ENCODE measurements around the gene ACTC1. TPM values are rescaled to one million over a fixed set of nuclear protein-coding genes. Genes with fewer than 3 reads are reported as not detected.

Gene ACTC1
- total RNA-seq, 1 donor from 2014 or later: 2.4 TPM

DNA sequence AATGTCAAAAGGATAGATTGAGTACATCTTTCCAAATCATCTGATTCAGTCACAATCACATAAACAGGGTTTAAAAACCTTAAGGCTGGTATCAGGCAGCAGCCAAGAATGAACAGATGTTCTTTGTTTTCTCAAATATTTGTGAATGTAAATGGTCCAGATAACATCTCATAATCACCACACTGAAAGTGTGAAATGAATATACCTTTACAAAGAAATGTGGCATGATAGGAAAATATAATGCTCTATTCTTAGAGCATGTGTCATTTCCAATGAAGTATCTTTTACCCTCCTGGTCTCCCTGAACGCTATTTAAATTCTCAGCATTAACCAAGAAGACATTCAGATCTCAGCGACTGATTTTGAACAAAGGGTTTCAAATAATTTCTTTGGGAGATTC is 8.8 kb upstream of the ACTC1 start:
- TF ChIP-seq, protein P1, sequence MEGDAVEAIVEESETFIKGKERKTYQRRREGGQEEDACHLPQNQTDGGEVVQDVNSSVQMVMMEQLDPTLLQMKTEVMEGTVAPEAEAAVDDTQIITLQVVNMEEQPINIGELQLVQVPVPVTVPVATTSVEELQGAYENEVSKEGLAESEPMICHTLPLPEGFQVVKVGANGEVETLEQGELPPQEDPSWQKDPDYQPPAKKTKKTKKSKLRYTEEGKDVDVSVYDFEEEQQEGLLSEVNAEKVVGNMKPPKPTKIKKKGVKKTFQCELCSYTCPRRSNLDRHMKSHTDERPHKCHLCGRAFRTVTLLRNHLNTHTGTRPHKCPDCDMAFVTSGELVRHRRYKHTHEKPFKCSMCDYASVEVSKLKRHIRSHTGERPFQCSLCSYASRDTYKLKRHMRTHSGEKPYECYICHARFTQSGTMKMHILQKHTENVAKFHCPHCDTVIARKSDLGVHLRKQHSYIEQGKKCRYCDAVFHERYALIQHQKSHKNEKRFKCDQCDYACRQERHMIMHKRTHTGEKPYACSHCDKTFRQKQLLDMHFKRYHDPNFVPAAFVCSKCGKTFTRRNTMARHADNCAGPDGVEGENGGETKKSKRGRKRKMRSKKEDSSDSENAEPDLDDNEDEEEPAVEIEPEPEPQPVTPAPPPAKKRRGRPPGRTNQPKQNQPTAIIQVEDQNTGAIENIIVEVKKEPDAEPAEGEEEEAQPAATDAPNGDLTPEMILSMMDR (conservative IDR thresholded peaks at IDR 0.05): no peak
- DNase-seq (ENCODE audit: low read depth, low spot score): no peak
- H3K27me3 Mint-ChIP-seq (ENCODE audit: low read depth): peaks cover 3% of the 10 kb centered on the region
- H3K9me3 Mint-ChIP-seq: no peaks in the 10 kb centered on the region
- H3K4me3 Mint-ChIP-seq: no peak overlapping the region
- no peak overlapping the region for H3K27ac Mint-ChIP-seq (ENCODE audit: unreplicated experiment)
- H3K36me3 Mint-ChIP-seq (ENCODE audit: low read depth): peaks cover 3% of the 10 kb centered on the region
- peaks cover 5% of the 10 kb centered on the region for H3K4me1 Mint-ChIP-seq

DNA sequence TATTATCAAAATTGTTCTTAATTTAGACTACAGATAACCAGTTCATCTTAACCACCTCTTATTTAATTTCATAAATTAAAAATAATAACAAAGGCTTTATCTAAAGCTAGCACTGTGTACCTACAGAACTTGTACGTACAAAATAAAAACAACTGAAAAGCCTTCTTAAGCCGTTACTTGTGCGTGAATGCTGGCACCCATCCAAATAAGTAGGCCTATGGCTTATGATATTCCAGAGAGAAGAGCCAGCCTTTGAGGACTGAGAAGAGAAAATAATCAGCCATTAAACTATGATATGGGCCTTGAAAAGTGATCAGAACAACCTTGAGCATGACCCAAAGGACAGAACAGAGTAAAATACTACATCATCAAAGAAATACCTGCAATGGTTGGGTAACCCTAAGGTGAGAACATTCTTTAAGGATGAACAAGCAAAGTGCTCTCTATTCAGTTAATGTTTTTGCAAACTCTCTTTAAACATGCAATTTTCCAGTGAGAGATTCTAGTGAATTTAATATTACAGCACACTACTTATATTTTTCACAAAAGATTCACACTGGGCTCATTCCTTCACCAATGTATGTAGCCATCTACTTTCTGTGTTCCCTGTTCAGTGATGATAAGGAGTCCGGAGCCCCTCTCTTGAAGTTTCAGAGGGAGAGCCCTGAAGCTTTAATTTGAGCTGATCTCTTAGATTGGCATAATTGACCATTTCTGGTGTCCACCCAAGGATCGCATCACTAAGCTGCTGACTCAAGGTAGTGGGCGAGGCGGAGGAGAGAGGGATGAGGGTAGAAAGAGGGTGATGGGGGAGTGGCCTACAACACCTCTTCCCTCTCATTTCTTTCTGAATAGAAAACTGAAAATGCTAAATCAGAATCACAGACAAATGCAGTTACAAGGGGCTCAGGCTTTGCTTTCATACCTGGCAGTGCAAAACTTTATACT is 7.7 kb upstream of the ACTC1 start:
- TF ChIP-seq, protein P1 (conservative IDR thresholded peaks at IDR 0.05): no peak
- no peak for DNase-seq (ENCODE audit: low read depth, low spot score)
- peaks cover 3% of the 10 kb centered on the region for H3K36me3 Mint-ChIP-seq (ENCODE audit: low read depth)
- H3K4me3 Mint-ChIP-seq: no peak overlapping the region
- peaks cover 5% of the 10 kb centered on the region for H3K4me1 Mint-ChIP-seq
- H3K27ac Mint-ChIP-seq (ENCODE audit: unreplicated experiment): no peak overlapping the region
- no peaks in the 10 kb centered on the region for H3K9me3 Mint-ChIP-seq
- peaks cover 3% of the 10 kb centered on the region for H3K27me3 Mint-ChIP-seq (ENCODE audit: low read depth)

DNA sequence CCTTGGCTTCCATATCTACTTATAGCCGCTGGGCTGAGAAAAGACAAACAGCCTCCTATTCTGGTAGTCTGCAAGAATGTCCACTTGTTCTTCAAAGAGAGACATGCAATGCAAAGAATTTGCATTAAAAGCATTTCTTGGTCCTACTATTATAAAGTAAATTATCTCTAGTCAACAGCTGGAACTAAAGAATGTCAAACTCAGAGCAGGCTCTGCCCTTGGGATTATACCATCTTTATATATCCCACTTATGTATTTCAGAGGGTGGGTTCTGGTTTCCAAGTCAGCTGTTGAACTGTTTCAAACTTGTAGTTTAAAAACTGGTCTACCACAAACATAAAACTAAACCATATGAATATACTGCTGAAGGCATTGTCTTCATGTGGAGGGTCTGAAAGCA is 7.0 kb upstream of the ACTC1 start:
- Mint-ChIP-seq H3K4me1 (peaks cover 5% of the 10 kb centered on the region), H3K4me3 (no peak overlapping the region), H3K9me3 (no peaks in the 10 kb centered on the region), H3K36me3 (ENCODE audit: low read depth) (peaks cover 3% of the 10 kb centered on the region), H3K27me3 (ENCODE audit: low read depth) (peaks cover 7% of the 10 kb centered on the region), H3K27ac (ENCODE audit: unreplicated experiment) (no peak overlapping the region)
- no peak for DNase-seq (ENCODE audit: low read depth, low spot score)
- TF ChIP-seq, protein P1 (conservative IDR thresholded peaks at IDR 0.05): no peak

DNA sequence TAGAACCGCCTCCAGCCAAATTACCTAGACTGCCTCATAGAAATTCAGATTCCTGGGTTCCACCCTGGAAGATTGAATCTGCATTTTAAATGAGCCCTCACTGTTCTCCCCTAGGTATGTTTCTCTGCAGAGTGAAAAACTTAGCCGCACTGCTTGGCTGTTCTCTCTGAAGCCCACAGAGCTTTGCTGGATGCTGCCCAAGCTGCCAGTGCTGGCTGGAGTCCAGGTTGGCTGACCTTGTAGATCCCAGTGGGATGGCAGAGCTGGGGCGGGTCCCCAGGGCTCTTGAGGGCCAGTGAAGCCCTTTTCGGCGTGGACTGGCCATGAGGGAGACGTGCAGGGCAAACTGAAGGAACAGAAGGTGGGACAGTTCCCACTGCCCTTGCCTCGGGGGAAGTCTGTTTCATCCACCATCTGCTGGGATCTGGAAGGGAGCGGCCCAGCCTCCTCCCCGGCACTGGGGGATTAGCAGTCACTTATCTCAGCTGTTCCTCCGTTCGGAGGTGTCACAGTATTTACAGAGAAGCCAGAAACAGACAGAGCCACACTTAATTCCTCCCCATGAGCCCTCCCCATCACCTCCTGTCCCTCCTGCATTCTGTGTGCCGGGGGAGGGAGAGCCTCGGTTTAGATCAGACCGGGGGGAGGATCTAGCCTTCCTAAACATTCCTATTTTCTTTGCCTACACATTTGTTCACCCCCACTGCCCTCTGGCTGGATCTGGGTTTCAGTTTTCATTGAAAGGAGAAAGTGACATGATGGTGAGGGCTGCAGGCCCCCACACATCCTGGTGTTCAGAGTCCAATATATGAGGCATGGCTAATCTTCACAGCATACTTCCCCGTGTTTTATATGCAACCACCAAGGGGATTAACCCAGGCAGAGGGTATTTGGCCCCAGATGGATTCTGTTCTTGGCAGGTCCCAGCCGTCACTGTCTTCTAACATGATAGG is 4.1 kb upstream of the ACTC1 start:
- Mint-ChIP-seq H3K36me3 (ENCODE audit: low read depth) (peaks cover 3% of the 10 kb centered on the region), H3K27ac (ENCODE audit: unreplicated experiment) (no peak overlapping the region), H3K4me3 (no peak overlapping the region), H3K9me3 (no peaks in the 10 kb centered on the region), H3K27me3 (ENCODE audit: low read depth) (peaks cover 29% of the 10 kb centered on the region), H3K4me1 (peaks cover 5% of the 10 kb centered on the region)
- DNase-seq (ENCODE audit: low read depth, low spot score): no peak
- TF ChIP-seq, protein P1 (conservative IDR thresholded peaks at IDR 0.05): no peak

DNA sequence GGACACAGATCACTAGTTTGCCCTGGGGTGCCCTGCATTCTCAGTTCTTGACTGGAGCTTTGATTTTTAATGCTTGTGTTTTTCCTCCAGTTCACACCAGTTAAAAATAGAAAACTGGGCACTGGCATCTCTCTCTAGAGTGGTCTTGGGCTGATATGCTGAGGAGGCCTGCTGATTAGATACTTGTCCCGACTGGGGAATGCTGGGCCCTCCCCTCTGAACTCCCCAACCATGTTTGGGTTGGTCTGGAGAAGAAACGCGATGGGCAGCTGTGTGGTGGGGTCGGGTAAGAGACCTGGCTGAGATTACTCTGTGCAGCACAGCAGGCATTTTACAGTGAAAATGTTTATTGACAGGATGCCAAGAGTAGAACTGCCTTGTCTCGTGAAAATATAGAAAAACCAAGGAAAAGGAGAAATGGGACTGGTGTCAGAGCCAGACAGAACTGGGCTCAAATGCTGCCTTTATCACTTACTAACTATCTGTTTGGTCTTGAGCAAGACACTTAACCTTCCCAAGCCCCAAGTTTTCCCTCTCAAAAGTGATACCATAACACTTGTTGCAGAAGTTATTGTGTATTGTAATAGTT is 1.6 kb upstream of the ACTC1 start:
- Mint-ChIP-seq H3K27me3 (ENCODE audit: low read depth) (peaks cover 50% of the 10 kb centered on the region), H3K4me1 (peaks cover 5% of the 10 kb centered on the region), H3K4me3 (no peak overlapping the region), H3K9me3 (no peaks in the 10 kb centered on the region), H3K36me3 (ENCODE audit: low read depth) (peaks cover 3% of the 10 kb centered on the region), H3K27ac (ENCODE audit: unreplicated experiment) (no peak overlapping the region)
- no peak for DNase-seq (ENCODE audit: low read depth, low spot score)
- TF ChIP-seq, protein P1 (conservative IDR thresholded peaks at IDR 0.05): no peak
